T-helper 2 cell treated with Interferon-gamma antibody and Interleukin-4, amounts not matched to agents 5 μg/mL and 100 μg/mL, for 36 hours (primary cell): ENCODE data around the gene ABCA4.

Experiments used
- DNase-seq: peaks from one replicate; pipeline ENCODE4 v3.0.0; 2021; ENCODE audit warnings: low spot score
- H3K27ac Mint-ChIP-seq: one replicate; pipeline ENCODE4 v1.8.0; 2021; ENCODE audit warnings: mild to moderate bottlenecking, mixed read lengths
- H3K27me3 Mint-ChIP-seq: one replicate; pipeline ENCODE4 v1.8.0; 2021; ENCODE audit warnings: low read depth, mixed read lengths
- H3K36me3 Mint-ChIP-seq: one replicate; pipeline ENCODE4 v1.8.0; 2021; ENCODE audit warnings: low read depth, mixed read lengths
- H3K4me1 Mint-ChIP-seq: one replicate; pipeline ENCODE4 v1.8.0; 2021; ENCODE audit warnings: low read depth, mixed read lengths
- H3K4me3 Mint-ChIP-seq: one replicate; pipeline ENCODE4 v1.8.0; 2022; ENCODE audit warnings: mild to moderate bottlenecking, moderate library complexity, mixed read lengths
- H3K9me3 Mint-ChIP-seq: one replicate; pipeline ENCODE4 v1.8.0; 2021; ENCODE audit warnings: mixed read lengths

The ABCA4 gene

GRCh38 chr1:94104776-94105580 lies 16.0 kb downstream of the ABCA4 start:
- H3K27me3 Mint-ChIP-seq = peaks cover 52% of the 10 kb centered on the region
- H3K27ac Mint-ChIP-seq = no peak overlapping the region

GRCh38 chr1:94104127-94104684 lies 16.7 kb downstream of the ABCA4 start:
- Mint-ChIP-seq H3K4me1 (peaks cover 4% of the 10 kb centered on the region), H3K9me3 (no peaks in the 10 kb centered on the region), H3K27me3 (peaks cover 53% of the 10 kb centered on the region), H3K27ac (no peak overlapping the region), H3K36me3 (no peaks in the 10 kb centered on the region), H3K4me3 (no peak overlapping the region)
- no peak for DNase-seq

More at GRCh38 chr1:94104776-94105580, 16.0 kb downstream of the ABCA4 start:
- no peaks in the 10 kb centered on the region for H3K9me3 Mint-ChIP-seq
- no peaks in the 10 kb centered on the region for H3K36me3 Mint-ChIP-seq
- DNase-seq = no peak
- H3K4me3 Mint-ChIP-seq = no peak overlapping the region
- peaks cover 4% of the 10 kb centered on the region for H3K4me1 Mint-ChIP-seq

GRCh38 chr1:94103608-94104007 lies 17.3 kb downstream of the ABCA4 start:
- Mint-ChIP-seq H3K27ac (no peak overlapping the region), H3K36me3 (no peaks in the 10 kb centered on the region), H3K9me3 (no peaks in the 10 kb centered on the region), H3K4me3 (no peak overlapping the region), H3K4me1 (peaks cover 4% of the 10 kb centered on the region), H3K27me3 (peaks cover 53% of the 10 kb centered on the region)
- no peak for DNase-seq

GRCh38 chr1:94101613-94102525 lies 19.1 kb downstream of the ABCA4 start:
- Mint-ChIP-seq H3K4me1 (peaks cover 4% of the 10 kb centered on the region), H3K9me3 (no peaks in the 10 kb centered on the region), H3K27me3 (peaks cover 39% of the 10 kb centered on the region), H3K36me3 (no peaks in the 10 kb centered on the region), H3K27ac (no peak overlapping the region), H3K4me3 (no peak overlapping the region)
- DNase-seq = no peak

- DNase-seq = no peak
- Mint-ChIP-seq H3K4me1 (peaks cover 2% of the 10 kb centered on the region), H3K27me3 (peaks cover 31% of the 10 kb centered on the region), H3K27ac (no peak overlapping the region), H3K36me3 (no peaks in the 10 kb centered on the region), H3K9me3 (no peaks in the 10 kb centered on the region), H3K4me3 (no peak overlapping the region)
These were observed 19.9 kb downstream of the ABCA4 start for GRCh38 chr1:94100785-94101612.

GRCh38 chr1:94100129-94100784 lies 20.7 kb downstream of the ABCA4 start:
- H3K4me1 Mint-ChIP-seq = no peaks in the 10 kb centered on the region
- H3K9me3 Mint-ChIP-seq = no peaks in the 10 kb centered on the region
- H3K27me3 Mint-ChIP-seq = peaks cover 29% of the 10 kb centered on the region
- no peaks in the 10 kb centered on the region for H3K36me3 Mint-ChIP-seq
- no peak overlapping the region for H3K27ac Mint-ChIP-seq
- DNase-seq = no peak
- H3K4me3 Mint-ChIP-seq = no peak overlapping the region

- no peaks in the 10 kb centered on the region for H3K9me3 Mint-ChIP-seq
- H3K27me3 Mint-ChIP-seq = peaks cover 20% of the 10 kb centered on the region
- no peak overlapping the region for H3K27ac Mint-ChIP-seq
These were observed 21.6 kb downstream of the ABCA4 start for GRCh38 chr1:94099303-94099702.

GRCh38 chr1:94098585-94099111 lies 22.3 kb downstream of the ABCA4 start:
- DNase-seq = no peak
- Mint-ChIP-seq H3K36me3 (no peaks in the 10 kb centered on the region), H3K27ac (no peak overlapping the region), H3K4me1 (no peaks in the 10 kb centered on the region), H3K9me3 (no peaks in the 10 kb centered on the region), H3K4me3 (no peak overlapping the region), H3K27me3 (peaks cover 19% of the 10 kb centered on the region)

More at GRCh38 chr1:94099303-94099702, 21.6 kb downstream of the ABCA4 start:
- H3K4me1 Mint-ChIP-seq = no peaks in the 10 kb centered on the region
- H3K36me3 Mint-ChIP-seq = no peaks in the 10 kb centered on the region
- no peak for DNase-seq
- H3K4me3 Mint-ChIP-seq = no peak overlapping the region

- DNase-seq = no peak
- no peak overlapping the region for H3K4me3 Mint-ChIP-seq
- no peaks in the 10 kb centered on the region for H3K9me3 Mint-ChIP-seq
- peaks cover 10% of the 10 kb centered on the region for H3K4me1 Mint-ChIP-seq
- H3K27ac Mint-ChIP-seq = no peak overlapping the region
- H3K27me3 Mint-ChIP-seq = peaks cover 12% of the 10 kb centered on the region
- H3K36me3 Mint-ChIP-seq = no peaks in the 10 kb centered on the region
These were observed 24.0 kb downstream of the ABCA4 start for GRCh38 chr1:94096797-94097549.

- Mint-ChIP-seq H3K4me1 (peaks cover 13% of the 10 kb centered on the region), H3K27ac (no peak overlapping the region), H3K27me3 (peaks cover 9% of the 10 kb centered on the region), H3K36me3 (no peaks in the 10 kb centered on the region), H3K4me3 (no peak overlapping the region), H3K9me3 (no peaks in the 10 kb centered on the region)
- DNase-seq = no peak
These were observed 25.0 kb downstream of the ABCA4 start for GRCh38 chr1:94095744-94096469.

- Mint-ChIP-seq H3K27me3 (peaks cover 13% of the 10 kb centered on the region), H3K36me3 (no peaks in the 10 kb centered on the region), H3K27ac (no peak overlapping the region), H3K9me3 (no peaks in the 10 kb centered on the region), H3K4me1 (peaks cover 16% of the 10 kb centered on the region), H3K4me3 (no peak overlapping the region)
- no peak for DNase-seq
These were observed 25.8 kb downstream of the ABCA4 start for GRCh38 chr1:94095112-94095637.
